SK-N-MC (cell line): ENCODE measurements around the gene PALD1.

Experiments
- DNase-seq: peaks from one replicate; pipeline ENCODE4 v3.0.0-alpha.2; 2011; ENCODE audit warnings: low read depth, low spot score
- H3K27ac ChIP-seq: fragments of 200-600 bp; sonication (generic); 2 replicates; pipeline ENCODE4 v1.5.1; 2016; ENCODE audit warnings: mixed run types
- H3K36me3 ChIP-seq: fragments of 200-600 bp; sonication (generic); 2 replicates; pipeline ENCODE4 v1.6.1; 2017; ENCODE audit warnings: antibody characterized with exemption, low read length, mixed read lengths; ENCODE audit not compliant: insufficient read depth
- H3K4me3 ChIP-seq: fragments of 200-600 bp; sonication (generic); 2 replicates; pipeline ENCODE4 v1.5.1; 2016
- H3K9ac ChIP-seq: fragments of 200-600 bp; sonication (generic); 2 replicates; pipeline ENCODE4 v1.8.0; 2017; ENCODE audit warnings: mixed run types, mixed read lengths; ENCODE audit not compliant: insufficient read length
- H3K9me3 ChIP-seq: fragments of 200-600 bp; sonication (generic); 2 replicates; pipeline ENCODE4 v1.6.1; 2017; ENCODE audit warnings: low read depth, mild to moderate bottlenecking, antibody characterized with exemption, low read length, moderate library complexity, mixed read lengths
- EZH2 ChIP-seq: fragments of 200-600 bp; sonication (generic); IDR thresholded peaks from one replicate; pipeline ENCODE4 v1.6.1; 2017; ENCODE audit warnings: antibody characterized with exemption
- FOXP2 ChIP-seq: optimal IDR thresholded peaks from 2 replicates; pipeline ENCODE3; 2011; ENCODE audit warnings: mild to moderate bottlenecking, moderate library complexity; ENCODE audit not compliant: insufficient read depth; ENCODE audit errors: extremely low read length, control extremely low read depth
- POLR2AphosphoS5 ChIP-seq: IDR thresholded peaks from 2 replicates; pipeline ENCODE4 v1.6.1; 2012; ENCODE audit warnings: mild to moderate bottlenecking, low read depth, low read length, borderline replicate concordance

Gene PALD1

GRCh38 chr10:70599319-70599718, 120.8 kb downstream of the PALD1 start:
- H3K27ac ChIP-seq, result no peak overlapping the region
- TF ChIP-seq POLR2AphosphoS5 (no peak), EZH2 (no peak), FOXP2 (no peak)
- no peak for DNase-seq
- no peaks in the 10 kb centered on the region for H3K9me3 ChIP-seq
- H3K4me3 ChIP-seq, result no peak overlapping the region
- no peaks in the 10 kb centered on the region for H3K36me3 ChIP-seq
- H3K9ac ChIP-seq, result no peak overlapping the region

DNA sequence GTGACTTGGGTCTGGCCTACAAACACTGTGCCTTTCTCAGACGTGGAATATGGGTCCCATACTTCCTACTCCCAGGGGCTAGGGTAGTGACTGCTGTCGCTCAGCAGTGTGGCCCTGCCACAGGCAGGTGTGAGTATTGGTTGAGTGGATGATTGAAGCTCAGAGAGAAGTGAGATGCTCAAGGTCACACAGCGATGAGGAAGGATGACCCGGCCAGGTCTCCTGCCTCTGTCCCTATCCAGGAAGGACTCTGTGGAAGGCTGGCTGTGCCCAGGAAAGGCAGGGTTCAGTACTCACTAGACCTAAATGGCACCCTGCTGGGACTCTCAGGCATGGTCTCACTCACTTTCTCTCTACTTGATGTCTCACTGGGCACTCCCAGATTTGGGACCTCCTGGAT, 121.2 kb downstream of the PALD1 start:
- Histone ChIP-seq H3K27ac (no peak overlapping the region), H3K4me3 (no peak overlapping the region), H3K9ac (no peak overlapping the region), H3K36me3 (no peaks in the 10 kb centered on the region), H3K9me3 (no peaks in the 10 kb centered on the region)
- no peak for TF ChIP-seq EZH2
- TF ChIP-seq FOXP2, result no peak
- TF ChIP-seq POLR2AphosphoS5, result no peak
- no peak for DNase-seq

- no peaks in the 10 kb centered on the region for H3K36me3 ChIP-seq
- H3K9ac ChIP-seq, result no peak overlapping the region
- H3K4me3 ChIP-seq, result no peak overlapping the region
- no peak overlapping the region for H3K27ac ChIP-seq
- TF ChIP-seq EZH2 (no peak), POLR2AphosphoS5 (no peak), FOXP2 (no peak)
- no peak for DNase-seq
- no peaks in the 10 kb centered on the region for H3K9me3 ChIP-seq
Observed at GRCh38 chr10:70600512-70601395, 122.2 kb downstream of the PALD1 start.

DNA sequence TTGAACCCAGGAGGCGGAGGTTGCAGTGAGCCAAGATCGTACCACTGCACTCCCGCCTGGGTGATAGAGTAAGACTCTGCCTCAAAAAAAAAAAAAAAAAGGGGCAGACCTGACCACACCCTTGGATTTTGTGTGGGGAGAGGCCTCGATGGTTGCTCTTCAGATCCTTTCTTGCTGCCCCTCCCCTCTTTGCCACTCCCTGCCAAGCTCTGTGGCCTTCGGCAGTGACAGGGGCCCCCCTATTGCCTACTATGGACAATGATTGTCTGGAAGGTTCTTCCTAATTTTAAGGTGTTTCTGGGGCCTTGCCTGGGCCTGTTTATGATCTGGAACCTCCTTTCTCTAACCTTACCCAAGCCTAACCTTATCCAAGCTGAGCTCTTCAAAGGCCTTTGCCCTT, 123.2 kb downstream of the PALD1 start:
- TF ChIP-seq POLR2AphosphoS5, result no peak
- no peak for TF ChIP-seq EZH2
- no peak for TF ChIP-seq FOXP2
- H3K27ac ChIP-seq, result no peak overlapping the region
- no peak overlapping the region for H3K9ac ChIP-seq

GRCh38 chr10:70602665-70603448, 124.3 kb downstream of the PALD1 start, which contains the start of gene PRF1:
TSS of gene PRF1 (minus strand) at chr10:70602741. CDS start at chr10:70600902, 1,839 bp downstream.
- no peak for DNase-seq
- no peak within 1 kb of the TSS for H3K9ac ChIP-seq
- no peaks in the 10 kb centered on the region for H3K36me3 ChIP-seq
- no peak for TF ChIP-seq FOXP2
- no peak for TF ChIP-seq EZH2
- no peak within 1 kb of the TSS for H3K27ac ChIP-seq
- no peaks in the 10 kb centered on the region for H3K9me3 ChIP-seq
- H3K4me3 ChIP-seq, result no peak within 1 kb of the TSS

More for the DNA sequence above, 123.2 kb downstream of the PALD1 start:
- Histone ChIP-seq H3K9me3 (no peaks in the 10 kb centered on the region), H3K36me3 (no peaks in the 10 kb centered on the region), H3K4me3 (no peak overlapping the region)
- DNase-seq, result no peak

DNA sequence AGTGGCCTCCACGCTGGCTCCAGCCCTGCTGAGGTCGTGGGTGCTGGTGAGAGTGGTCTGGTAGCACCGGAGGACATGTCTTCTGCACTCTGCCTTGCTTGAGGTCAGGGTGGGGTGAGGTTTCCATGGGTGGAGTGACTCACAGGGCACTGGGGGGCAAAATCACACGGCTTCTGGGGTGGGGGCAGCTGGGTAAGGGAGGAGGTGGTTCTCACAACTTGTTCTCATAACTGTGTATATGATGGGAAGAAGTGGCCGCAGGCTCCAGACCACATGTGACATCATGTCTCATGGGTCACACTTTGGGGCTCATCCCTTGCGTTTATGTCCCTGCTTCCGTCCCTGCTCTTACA, 124.9 kb downstream of the PALD1 start:
- H3K9ac ChIP-seq, result no peak overlapping the region
- no peak overlapping the region for H3K27ac ChIP-seq
- no peaks in the 10 kb centered on the region for H3K9me3 ChIP-seq
- DNase-seq, result no peak
- TF ChIP-seq EZH2 (no peak), POLR2AphosphoS5 (no peak), FOXP2 (no peak)
- H3K4me3 ChIP-seq, result no peak overlapping the region
- no peaks in the 10 kb centered on the region for H3K36me3 ChIP-seq

DNA sequence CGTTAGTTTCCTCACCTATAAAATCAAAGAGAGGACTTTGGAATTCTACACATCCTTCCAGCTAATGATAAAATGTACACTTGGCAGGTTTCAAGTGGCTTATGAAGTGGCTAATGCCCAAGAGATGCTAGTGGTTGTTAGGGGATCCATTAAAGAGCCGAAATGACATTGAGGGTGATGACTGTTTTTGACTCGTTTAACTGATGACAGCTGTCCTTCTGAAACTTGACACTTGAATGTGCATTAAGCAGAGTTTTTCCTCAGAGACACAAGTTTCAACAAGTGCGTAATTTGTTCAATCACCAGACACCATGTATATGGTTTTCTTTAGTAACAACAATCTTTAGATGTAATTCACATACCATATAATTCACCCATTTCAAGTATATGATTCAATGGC, 125.5 kb downstream of the PALD1 start:
- Histone ChIP-seq H3K27ac (no peak overlapping the region), H3K9ac (no peak overlapping the region), H3K36me3 (no peaks in the 10 kb centered on the region), H3K9me3 (no peaks in the 10 kb centered on the region), H3K4me3 (no peak overlapping the region)
- TF ChIP-seq FOXP2 (no peak), EZH2 (no peak), POLR2AphosphoS5 (no peak)
- no peak for DNase-seq

GRCh38 chr10:70605161-70605560, 126.6 kb downstream of the PALD1 start:
- H3K4me3 ChIP-seq, result no peak overlapping the region
- no peak for DNase-seq
- no peak overlapping the region for H3K27ac ChIP-seq
- no peaks in the 10 kb centered on the region for H3K36me3 ChIP-seq
- no peaks in the 10 kb centered on the region for H3K9me3 ChIP-seq
- no peak overlapping the region for H3K9ac ChIP-seq
- no peak for TF ChIP-seq FOXP2
- no peak for TF ChIP-seq EZH2
- TF ChIP-seq POLR2AphosphoS5, result no peak

GRCh38 chr10:70607936-70608335, 129.4 kb downstream of the PALD1 start:
- TF ChIP-seq EZH2, result no peak
- no peak for TF ChIP-seq POLR2AphosphoS5
- TF ChIP-seq FOXP2, result no peak
- H3K9me3 ChIP-seq, result no peaks in the 10 kb centered on the region
- no peak for DNase-seq

More at GRCh38 chr10:70607936-70608335, 129.4 kb downstream of the PALD1 start:
- Histone ChIP-seq H3K4me3 (no peak overlapping the region), H3K9ac (no peak overlapping the region), H3K36me3 (no peaks in the 10 kb centered on the region), H3K27ac (no peak overlapping the region)
